ENCODE measurements around the gene TSPAN1. TPM values are rescaled to one million over a fixed set of nuclear protein-coding genes. Genes with fewer than 3 reads are reported as not detected.

The TSPAN1 gene
- total and polyA plus RNA-seq, 4 donors, result 0.33 to 7.0 (median 2.1) TPM

GRCh38 chr1:46132529-46133180 lies 42.2 kb upstream of the TSPAN1 start, which contains the start of gene PIK3R3 (continued):
- TF ChIP-seq ZBTB33 (IDR thresholded peaks at IDR 0.05) (no peak), HNF4A (conservative IDR thresholded peaks at IDR 0.05) (peak in 1 of 2 donors; percentile 47), NR2F2 (IDR thresholded peaks at IDR 0.05) (no peak), RAD21 (IDR thresholded peaks at IDR 0.05) (no peak)

- peak overlapping the region; percentile 68 to 87 (median 82) for H3K4me3 ChIP-seq (ENCODE audit: low read depth in 1 of 3, low read length in 3 of 3)
Observed at GRCh38 chr1:46133181-46133658, 41.7 kb upstream of the TSPAN1 start.

More at GRCh38 chr1:46133181-46133658, 41.7 kb upstream of the TSPAN1 start:
- Histone ChIP-seq H3K27ac (ENCODE audit: low read depth in 1 of 2, low read length in 2 of 2) (peak overlapping the region; percentile 57 to 78), H3K27me3 (ENCODE audit: control insufficient read depth in 4 of 4, insufficient read depth in 4 of 4, low read length in 3 of 4) (peaks cover 0 to 4% (median 0%) of the 10 kb centered on the region in 4 donors), H3K9me3 (ENCODE audit: control insufficient read depth in 4 of 4, low read length in 3 of 4) (no peaks in the 10 kb centered on the region), H3K9ac (ENCODE audit: low read depth in 1 of 2, low read length in 2 of 2) (no peak overlapping the region), H3K36me3 (ENCODE audit: control insufficient read depth in 4 of 4, insufficient read depth in 3 of 4, low read depth in 1 of 4, low read length in 3 of 4) (no peaks in the 10 kb centered on the region), H3K4me1 (ENCODE audit: control insufficient read depth in 4 of 4, insufficient read depth in 4 of 4, low read length in 3 of 4) (peaks cover 4 to 27% (median 15%) of the 10 kb centered on the region in 4 donors)
- no peak for TF ChIP-seq RAD21 (IDR thresholded peaks at IDR 0.05)
- TF ChIP-seq CTCF (IDR thresholded peaks at IDR 0.05; ENCODE audit: low read depth, low read length, missing input control), result no peak
- TF ChIP-seq REST (IDR thresholded peaks at IDR 0.05), result no peak
- no peak for TF ChIP-seq FOXA1 (IDR thresholded peaks at IDR 0.05)
- no peak for TF ChIP-seq ZBTB33 (IDR thresholded peaks at IDR 0.05)
- TF ChIP-seq MAX (IDR thresholded peaks at IDR 0.05), result no peak
- TF ChIP-seq EGR1 (IDR thresholded peaks at IDR 0.05; ENCODE audit: low read depth in 2 of 2), result no peak
- TF ChIP-seq JUND (IDR thresholded peaks at IDR 0.05), result no peak
- TF ChIP-seq HNF4G (IDR thresholded peaks at IDR 0.05), result no peak
- no peak for TF ChIP-seq RXRA (IDR thresholded peaks at IDR 0.05)
- TF ChIP-seq YY1 (IDR thresholded peaks at IDR 0.05), result no peak
- WGBS, result 3% methylated on average over 22 of the region's 22 CpGs
- DNase-seq (ENCODE audit: low spot score), result no peak

All from liver (tissue), 9 donors.